ENCODE results near the gene ACTN1.

ACTN1 gene

GRCh38 chr14:68866991-68867533 is 112.0 kb downstream of the ACTN1 start:
- TF ChIP-seq CTCF (IDR thresholded peaks at IDR 0.05; ENCODE audit: low read depth, low read length) = no peak
- no peak overlapping the region for H3K4me3 ChIP-seq (ENCODE audit: low read depth, low read length)

GRCh38 chr14:68865542-68865941 is 113.6 kb downstream of the ACTN1 start:
- no peak for TF ChIP-seq CTCF (IDR thresholded peaks at IDR 0.05; ENCODE audit: low read depth, low read length)
- H3K4me3 ChIP-seq (ENCODE audit: low read depth, low read length) = no peak overlapping the region

GRCh38 chr14:68864361-68864750 is 114.7 kb downstream of the ACTN1 start:
- no peak for TF ChIP-seq CTCF (IDR thresholded peaks at IDR 0.05; ENCODE audit: low read depth, low read length)
- H3K4me3 ChIP-seq (ENCODE audit: low read depth, low read length) = no peak overlapping the region

- TF ChIP-seq CTCF (IDR thresholded peaks at IDR 0.05; ENCODE audit: low read depth, low read length) = no peak
- no peak overlapping the region for H3K4me3 ChIP-seq (ENCODE audit: low read depth, low read length)
Observed at GRCh38 chr14:68863610-68864360, 115.3 kb downstream of the ACTN1 start.

- no peak overlapping the region for H3K4me3 ChIP-seq (ENCODE audit: low read depth, low read length)
- TF ChIP-seq CTCF (IDR thresholded peaks at IDR 0.05; ENCODE audit: low read depth, low read length) = peak; percentile 65; the same call in 1 of the 2 replicates
Observed at GRCh38 chr14:68862954-68863594, 116.0 kb downstream of the ACTN1 start.

GRCh38 chr14:68860771-68861170 is 118.3 kb downstream of the ACTN1 start:
- no peak overlapping the region for H3K4me3 ChIP-seq (ENCODE audit: low read depth, low read length)
- TF ChIP-seq CTCF (IDR thresholded peaks at IDR 0.05; ENCODE audit: low read depth, low read length) = no peak

GRCh38 chr14:68857516-68858070 is 121.5 kb downstream of the ACTN1 start:
- H3K4me3 ChIP-seq (ENCODE audit: low read depth, low read length) = no peak overlapping the region
- TF ChIP-seq CTCF (IDR thresholded peaks at IDR 0.05; ENCODE audit: low read depth, low read length) = no peak

Measured in WI38 (cell line).